Measurements from ENCODE around the gene ESD.

Gene ESD

GRCh38 chr13:46736541-46737310 is 60.2 kb downstream of the ESD start:
- H3K36me3 ChIP-seq (ENCODE audit: control insufficient read depth, insufficient read depth, low read length) = peaks cover 9% of the 10 kb centered on the region
- no peak overlapping the region for H3K4me3 ChIP-seq (replicated peaks; ENCODE audit: low read depth, low read length)
- no peak for DNase-seq (ENCODE audit: extremely low read depth, insufficient read length)
- TF ChIP-seq CTCF (IDR thresholded peaks at IDR 0.05; ENCODE audit: insufficient read depth, low read length, poor library complexity, severe bottlenecking) = no peak
- H3K27me3 ChIP-seq (replicated peaks; ENCODE audit: control insufficient read depth, insufficient read depth, low read length) = no peaks in the 10 kb centered on the region

GRCh38 chr13:46735425-46735824 is 61.5 kb downstream of the ESD start:
- DNase-seq (ENCODE audit: extremely low read depth, insufficient read length) = no peak
- Histone ChIP-seq H3K27me3 (replicated peaks; ENCODE audit: control insufficient read depth, insufficient read depth, low read length) (no peaks in the 10 kb centered on the region), H3K36me3 (ENCODE audit: control insufficient read depth, insufficient read depth, low read length) (peaks cover 8% of the 10 kb centered on the region), H3K4me3 (replicated peaks; ENCODE audit: low read depth, low read length) (no peak overlapping the region)
- TF ChIP-seq CTCF (IDR thresholded peaks at IDR 0.05; ENCODE audit: insufficient read depth, low read length, poor library complexity, severe bottlenecking) = no peak

DNA sequence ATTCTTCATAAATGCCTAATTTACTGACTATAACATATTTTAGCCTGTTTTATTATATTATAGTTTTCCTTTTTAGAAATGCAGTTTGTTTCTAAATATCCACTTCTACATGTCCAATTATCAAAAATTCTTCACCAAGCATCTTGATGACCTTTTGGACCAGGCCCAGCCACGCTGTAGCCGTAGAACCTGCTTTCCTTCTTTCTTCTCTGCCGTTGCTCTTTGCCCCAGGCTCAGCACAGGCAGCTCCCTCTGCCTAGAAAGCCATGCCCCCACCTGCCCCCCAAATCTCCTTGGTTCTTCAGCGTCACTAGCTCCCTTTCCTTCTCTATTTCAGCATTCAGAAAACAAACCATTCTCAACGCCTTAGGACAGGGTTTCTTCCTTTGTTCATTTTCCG is 65.4 kb downstream of the ESD start:
- no peak for TF ChIP-seq CTCF (IDR thresholded peaks at IDR 0.05; ENCODE audit: insufficient read depth, low read length, poor library complexity, severe bottlenecking)
- Histone ChIP-seq H3K36me3 (ENCODE audit: control insufficient read depth, insufficient read depth, low read length) (peaks cover 19% of the 10 kb centered on the region), H3K4me3 (replicated peaks; ENCODE audit: low read depth, low read length) (no peak overlapping the region), H3K27me3 (replicated peaks; ENCODE audit: control insufficient read depth, insufficient read depth, low read length) (no peaks in the 10 kb centered on the region)
- no peak for DNase-seq (ENCODE audit: extremely low read depth, insufficient read length)

DNA sequence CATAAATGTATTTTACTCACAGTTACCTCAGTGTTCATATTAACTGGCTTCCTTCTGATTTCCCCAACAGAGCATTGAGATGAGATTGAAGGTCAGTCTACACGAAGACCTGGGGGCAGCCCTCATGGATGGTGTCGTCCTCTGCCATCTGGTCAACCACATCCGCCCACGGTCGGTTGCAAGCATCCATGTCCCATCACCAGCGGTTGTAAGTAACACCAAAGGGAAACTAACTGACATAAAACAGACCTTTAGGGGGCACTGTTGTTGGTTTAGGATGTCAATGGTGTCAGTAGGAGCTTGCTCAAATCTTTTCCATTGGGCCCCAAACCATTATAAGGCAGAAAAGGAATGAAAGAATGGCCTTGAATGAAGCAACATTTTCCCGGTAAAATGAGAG is 68.2 kb downstream of the ESD start:
- no peak overlapping the region for H3K4me3 ChIP-seq (replicated peaks; ENCODE audit: low read depth, low read length)
- TF ChIP-seq CTCF (IDR thresholded peaks at IDR 0.05; ENCODE audit: insufficient read depth, low read length, poor library complexity, severe bottlenecking) = peak; percentile 17
- H3K36me3 ChIP-seq (ENCODE audit: control insufficient read depth, insufficient read depth, low read length) = peaks cover 23% of the 10 kb centered on the region
- DNase-seq (ENCODE audit: extremely low read depth, insufficient read length) = peak; percentile 19
- no peaks in the 10 kb centered on the region for H3K27me3 ChIP-seq (replicated peaks; ENCODE audit: control insufficient read depth, insufficient read depth, low read length)

DNA sequence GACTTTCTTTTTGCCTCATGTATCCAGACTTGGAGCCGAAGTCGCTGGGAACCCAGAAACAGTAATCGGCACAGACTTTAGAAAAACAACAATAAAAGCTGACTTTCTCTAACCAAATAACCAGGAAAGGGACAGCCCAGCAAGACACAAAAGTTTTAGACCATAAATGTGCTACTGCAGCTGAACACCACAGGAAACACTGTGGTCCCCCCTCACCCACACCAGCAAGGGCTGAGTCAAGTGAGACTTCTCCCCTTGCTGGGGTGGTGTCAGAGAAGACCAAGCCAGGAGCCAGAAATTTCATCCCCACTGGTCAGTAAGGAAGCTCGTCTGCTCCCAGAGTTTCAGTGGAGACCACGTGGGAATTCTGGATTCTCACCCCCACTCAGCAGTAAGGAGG is 70.6 kb downstream of the ESD start:
- TF ChIP-seq CTCF (IDR thresholded peaks at IDR 0.05; ENCODE audit: insufficient read depth, low read length, poor library complexity, severe bottlenecking) = no peak
- no peak for DNase-seq (ENCODE audit: extremely low read depth, insufficient read length)
- no peak overlapping the region for H3K4me3 ChIP-seq (replicated peaks; ENCODE audit: low read depth, low read length)
- no peaks in the 10 kb centered on the region for H3K27me3 ChIP-seq (replicated peaks; ENCODE audit: control insufficient read depth, insufficient read depth, low read length)
- peaks cover 19% of the 10 kb centered on the region for H3K36me3 ChIP-seq (ENCODE audit: control insufficient read depth, insufficient read depth, low read length)

Measured in GM06990 (cell line).